Gastroesophageal sphincter (tissue), 4 donors: Measurements from ENCODE around the gene CNGB1. TPM values are rescaled to one million over a fixed set of nuclear protein-coding genes. Genes with fewer than 3 reads are reported as not detected.

ENCODE experiments used
- ATAC-seq: fragments of 150-250 bp; one replicate; pipeline ENCODE4 v1.9.1; 2016; ENCODE audit warnings: mild to moderate bottlenecking, moderate library complexity
- H3K27ac ChIP-seq, 4 donors: fragments of 200-600 bp; sonication (generic) in 3 of 4; 1 replicate in 3 of 4; 2 replicates in 1 of 4; pipeline ENCODE4 v1.5.1; 2016 to 2019
- H3K27me3 ChIP-seq: fragments of 200-600 bp; sonication (generic); one replicate; pipeline ENCODE4 v1.5.1; 2019
- H3K36me3 ChIP-seq, 2 donors: fragments of 200-600 bp; sonication (generic); one replicate each; pipeline ENCODE4 v1.5.1; 2019; ENCODE audit warnings: control low read depth in 1 of 2
- H3K4me1 ChIP-seq, 3 donors: fragments of 200-600 bp; sonication (generic); 1 replicate in 2 of 3; 2 replicates in 1 of 3; pipeline ENCODE4 v1.5.1; 2016 to 2019; ENCODE audit warnings: control low read depth in 2 of 3
- H3K4me3 ChIP-seq, 2 donors: fragments of 200-600 bp; sonication (generic); one replicate each; pipeline ENCODE4 v1.5.1; 2019; ENCODE audit warnings: mild to moderate bottlenecking in 1 of 2, moderate library complexity in 1 of 2
- H3K9me3 ChIP-seq, 3 donors: fragments of 200-600 bp; sonication (generic); one replicate each; pipeline ENCODE4 v1.5.1; 2017 to 2019; ENCODE audit warnings: control low read depth in 2 of 3
- CTCF ChIP-seq, 4 experiments: fragments of 200-600 bp in 2 of 4; fragments of 450-650 bp in 2 of 4; sonication (generic) in 1 of 4; IDR thresholded peaks; one replicate each; pipeline ENCODE4 v1.5.1; 2017 to 2019; ENCODE audit warnings: antibody characterized with exemption in 4 of 4, mild to moderate bottlenecking in 2 of 4, moderate library complexity in 2 of 4
- EP300 ChIP-seq: sonication (generic); formaldehyde crosslinking; IDR thresholded peaks from one replicate; pipeline ENCODE4 v1.6.1; 2017; ENCODE audit warnings: antibody characterized with exemption, mild to moderate bottlenecking
- POLR2A ChIP-seq, 2 donors: fragments of 450-650 bp; IDR thresholded peaks; one replicate each; pipeline ENCODE4 v1.6.1; 2017; ENCODE audit warnings: antibody characterized with exemption in 2 of 2, mild to moderate bottlenecking in 2 of 2, moderate library complexity in 1 of 2
- POLR2AphosphoS5 ChIP-seq: sonication (generic); formaldehyde crosslinking; IDR thresholded peaks from one replicate; pipeline ENCODE4 v1.6.1; 2017; ENCODE audit warnings: antibody characterized with exemption
- WGBS, 2 donors: methylation state at CpG; one replicate each; pipeline ENCODE4 v1.1.5; 2018; ENCODE audit warnings: low coverage in 1 of 2; 5-methylcytosine and 5-hydroxymethylcytosine counted together
- total RNA-seq, 4 donors: library from RNA; depleted of rRNA; stranded (reverse); fragments of >200 nt; gene quantifications; one replicate each; pipeline ENCODE4 v1.1.0, GENCODE V29; 2016

Gene CNGB1
- total RNA-seq, 4 donors from 2014 or later: 0.15 to 0.67 TPM; not detected in 2

- no peak for ATAC-seq
- H3K9me3 ChIP-seq: no peaks in the 10 kb centered on the region
- no peak overlapping the region for H3K27ac ChIP-seq
- no peak overlapping the region for H3K4me3 ChIP-seq
- 34 to 50% methylated on average over 2 to 4 of the region's 4 CpGs for WGBS, 2 donors
- TF ChIP-seq POLR2A (IDR thresholded peaks at IDR 0.05) (no peak), CTCF (IDR thresholded peaks at IDR 0.05) (no peak), EP300 (no peak), POLR2AphosphoS5 (no peak)
- H3K36me3 ChIP-seq: no peaks in the 10 kb centered on the region
- no peaks in the 10 kb centered on the region for H3K27me3 ChIP-seq
- no peaks in the 10 kb centered on the region for H3K4me1 ChIP-seq
Observed at GRCh38 chr16:57966204-57966771, 4.6 kb downstream of the CNGB1 start.

- no peak for TF ChIP-seq EP300
- TF ChIP-seq POLR2A (IDR thresholded peaks at IDR 0.05): no peak
- no peak for TF ChIP-seq POLR2AphosphoS5
- no peak for TF ChIP-seq CTCF (IDR thresholded peaks at IDR 0.05)
- Histone ChIP-seq H3K4me3 (no peak overlapping the region), H3K9me3 (no peaks in the 10 kb centered on the region), H3K27me3 (no peaks in the 10 kb centered on the region), H3K27ac (no peak overlapping the region), H3K4me1 (no peaks in the 10 kb centered on the region), H3K36me3 (no peaks in the 10 kb centered on the region)
- 70% methylated on average over 2 of the region's 10 CpGs; no CpG with 5 or more reads in 1 of the 2 donors for WGBS, 2 donors
- ATAC-seq: no peak
Observed at GRCh38 chr16:57964157-57964700, 6.7 kb downstream of the CNGB1 start.

GRCh38 chr16:57962756-57963155 lies 8.2 kb downstream of the CNGB1 start:
- WGBS, 2 donors: 100% methylated on average over 1 of the region's 9 CpGs; no CpG with 5 or more reads in 1 of the 2 donors
- Histone ChIP-seq H3K9me3 (no peaks in the 10 kb centered on the region), H3K4me1 (no peaks in the 10 kb centered on the region), H3K4me3 (no peak overlapping the region), H3K27ac (no peak overlapping the region), H3K36me3 (no peaks in the 10 kb centered on the region), H3K27me3 (no peaks in the 10 kb centered on the region)
- TF ChIP-seq CTCF (IDR thresholded peaks at IDR 0.05) (no peak), POLR2AphosphoS5 (no peak), EP300 (no peak), POLR2A (IDR thresholded peaks at IDR 0.05) (no peak)
- no peak for ATAC-seq

GRCh38 chr16:57962046-57962445 lies 8.9 kb downstream of the CNGB1 start:
- H3K27ac ChIP-seq: no peak overlapping the region
- H3K27me3 ChIP-seq: no peaks in the 10 kb centered on the region
- no peak for TF ChIP-seq EP300
- no peak for TF ChIP-seq POLR2A (IDR thresholded peaks at IDR 0.05)
- TF ChIP-seq CTCF (IDR thresholded peaks at IDR 0.05): no peak
- TF ChIP-seq POLR2AphosphoS5: no peak
- no peak overlapping the region for H3K4me3 ChIP-seq
- no peaks in the 10 kb centered on the region for H3K4me1 ChIP-seq
- 77% methylated on average over 4 of the region's 5 CpGs; no CpG with 5 or more reads in 1 of the 2 donors for WGBS, 2 donors
- H3K9me3 ChIP-seq: no peaks in the 10 kb centered on the region
- ATAC-seq: no peak
- no peaks in the 10 kb centered on the region for H3K36me3 ChIP-seq

GRCh38 chr16:57961538-57961937 lies 9.4 kb downstream of the CNGB1 start:
- TF ChIP-seq POLR2AphosphoS5 (no peak), POLR2A (IDR thresholded peaks at IDR 0.05) (no peak), CTCF (IDR thresholded peaks at IDR 0.05) (no peak), EP300 (no peak)
- H3K9me3 ChIP-seq: no peaks in the 10 kb centered on the region
- H3K4me3 ChIP-seq: no peak overlapping the region
- H3K27ac ChIP-seq: no peak overlapping the region
- 36 to 42% methylated on average over 2 of the region's 2 CpGs for WGBS, 2 donors
- H3K36me3 ChIP-seq: no peaks in the 10 kb centered on the region
- no peaks in the 10 kb centered on the region for H3K4me1 ChIP-seq
- H3K27me3 ChIP-seq: no peaks in the 10 kb centered on the region
- ATAC-seq: no peak
